H9 (cell line): ENCODE data around the gene SPATA31A1. TPM values are rescaled to one million over a fixed set of nuclear protein-coding genes. Genes with fewer than 3 reads are reported as not detected.
"Not testable (repeated sequence)": the region's sequence is repeated elsewhere in the genome, so short reads cannot be mapped to it uniquely, and the experiment has no call there.

Experiments
- DNase-seq: peaks from one replicate; pipeline ENCODE4 v3.0.0-alpha.2; 2017
- H2AFZ ChIP-seq: one replicate; pipeline ENCODE4 v1.6.1; 2013; ENCODE audit warnings: mild to moderate bottlenecking, low read length, control low read depth, moderate library complexity
- H2AK5ac ChIP-seq: 2 replicates; pipeline ENCODE4 v1.6.1; 2013; ENCODE audit warnings: low read length, control low read depth, mixed read lengths; ENCODE audit not compliant: insufficient read length
- H2BK120ac ChIP-seq: one replicate; pipeline ENCODE4 v1.6.1; 2013; ENCODE audit warnings: low read depth, mild to moderate bottlenecking, low read length, control low read depth, inconsistent platforms; ENCODE audit not compliant: poor library complexity, severe bottlenecking
- H2BK12ac ChIP-seq: 2 replicates; pipeline ENCODE4 v1.6.1; 2013; ENCODE audit warnings: low read length, control low read depth, mixed read lengths, low read depth; ENCODE audit not compliant: insufficient read length
- H2BK15ac ChIP-seq: 2 replicates; pipeline ENCODE4 v1.6.1; 2013; ENCODE audit warnings: low read depth, low read length, control low read depth
- H2BK20ac ChIP-seq: one replicate; pipeline ENCODE4 v1.6.1; 2013; ENCODE audit warnings: low read depth, mild to moderate bottlenecking, low read length, control low read depth, inconsistent platforms; ENCODE audit not compliant: poor library complexity, severe bottlenecking
- H2BK5ac ChIP-seq: 2 replicates; pipeline ENCODE4 v1.6.1; 2013; ENCODE audit warnings: low read length, control low read depth, mixed read lengths; ENCODE audit not compliant: insufficient read length
- H3K14ac ChIP-seq: 2 replicates; pipeline ENCODE4 v1.6.1; 2013; ENCODE audit warnings: low read length, control low read depth; ENCODE audit not compliant: insufficient read depth
- H3K18ac ChIP-seq: 2 replicates; pipeline ENCODE4 v1.6.1; 2013; ENCODE audit warnings: low read depth, mild to moderate bottlenecking, mixed read lengths, low read length, control low read depth; ENCODE audit not compliant: insufficient read length
- H3K23ac ChIP-seq: 2 replicates; pipeline ENCODE4 v1.6.1; 2013; ENCODE audit warnings: low read length, control low read depth, mixed read lengths, low read depth; ENCODE audit not compliant: insufficient read length
- H3K23me2 ChIP-seq: 2 replicates; pipeline ENCODE4 v1.6.1; 2013; ENCODE audit warnings: low read depth, mild to moderate bottlenecking, mixed read lengths, low read length, control low read depth; ENCODE audit not compliant: insufficient read length, poor library complexity, severe bottlenecking
- H3K27ac ChIP-seq: 2 replicates; pipeline ENCODE4 v1.5.1; 2013; ENCODE audit warnings: low read length, control low read depth, mixed read lengths, low read depth; ENCODE audit not compliant: insufficient read length
- H3K27me3 ChIP-seq: 2 replicates; pipeline ENCODE4 v1.6.1; 2013; ENCODE audit warnings: low read length, control low read depth, inconsistent platforms; ENCODE audit not compliant: insufficient read depth
- H3K4ac ChIP-seq: 2 replicates; pipeline ENCODE4 v1.6.1; 2013; ENCODE audit warnings: low read depth, mild to moderate bottlenecking, control low read depth, inconsistent platforms, low read length, moderate library complexity
- H3K4me1 ChIP-seq: 2 replicates; pipeline ENCODE4 v1.6.1; 2013; ENCODE audit warnings: low read length, control low read depth, inconsistent platforms; ENCODE audit not compliant: insufficient read depth
- H3K4me2 ChIP-seq: 2 replicates; pipeline ENCODE4 v1.6.1; 2013; ENCODE audit warnings: low read length, control low read depth, mixed read lengths; ENCODE audit not compliant: insufficient read length, insufficient read depth
- H3K56ac ChIP-seq: 2 replicates; pipeline ENCODE4 v1.6.1; 2013; ENCODE audit warnings: low read depth, mild to moderate bottlenecking, mixed read lengths, low read length, control low read depth; ENCODE audit not compliant: insufficient read length
- H3K79me1 ChIP-seq: 2 replicates; pipeline ENCODE4 v1.6.1; 2013; ENCODE audit warnings: low read depth, mild to moderate bottlenecking, moderate library complexity, low read length, control low read depth, inconsistent platforms; ENCODE audit not compliant: insufficient read depth, poor library complexity, severe bottlenecking
- H3K79me2 ChIP-seq: 2 replicates; pipeline ENCODE4 v1.6.1; 2013; ENCODE audit warnings: low read length, control low read depth, inconsistent platforms; ENCODE audit not compliant: insufficient read depth
- H3K9ac ChIP-seq: 2 replicates; pipeline ENCODE4 v1.6.1; 2013; ENCODE audit warnings: low read length, control low read depth, mixed read lengths; ENCODE audit not compliant: insufficient read length; ENCODE audit errors: extremely low read depth
- H3K9me3 ChIP-seq: one replicate; pipeline ENCODE4 v1.6.1; 2013; ENCODE audit warnings: low read depth, low read length, inconsistent platforms; ENCODE audit not compliant: control insufficient read depth
- H3T11ph ChIP-seq: one replicate; pipeline ENCODE4 v1.6.1; 2013; ENCODE audit warnings: mild to moderate bottlenecking, low read length, control low read depth, inconsistent platforms
- H4K20me1 ChIP-seq: one replicate; pipeline ENCODE4 v1.6.1; 2013; ENCODE audit not compliant: control insufficient read depth, insufficient read length, insufficient read depth
- H4K5ac ChIP-seq: 2 replicates; pipeline ENCODE4 v1.6.1; 2013; ENCODE audit warnings: low read depth, mild to moderate bottlenecking, mixed read lengths, low read length, control low read depth; ENCODE audit not compliant: insufficient read length
- H4K8ac ChIP-seq: replicated peaks from 2 replicates; pipeline ENCODE4 v1.6.1; 2013; ENCODE audit warnings: low read length, control low read depth, mixed read lengths, low read depth; ENCODE audit not compliant: insufficient read length
- H4K91ac ChIP-seq: 2 replicates; pipeline ENCODE4 v1.6.1; 2013; ENCODE audit warnings: low read depth, mild to moderate bottlenecking, moderate library complexity, mixed read lengths, low read length, control low read depth; ENCODE audit not compliant: insufficient read length
- H3K27ac Mint-ChIP-seq, 3 experiments: 2 replicates in 2 of 3; 3 replicates in 1 of 3; pipeline ENCODE4 v1.8.0; 2020 to 2021; ENCODE audit warnings: mixed read lengths in 3 of 3, mild to moderate bottlenecking in 1 of 3, moderate library complexity in 1 of 3
- H3K27me3 Mint-ChIP-seq: 2 replicates; pipeline ENCODE4 v1.8.0; 2021; ENCODE audit warnings: low read depth, mild to moderate bottlenecking, moderate library complexity, mixed read lengths
- H3K36me3 Mint-ChIP-seq, 3 experiments: 2 replicates in 2 of 3; 3 replicates in 1 of 3; pipeline ENCODE4 v1.8.0; 2020 to 2021; ENCODE audit warnings: low read depth in 3 of 3, mixed read lengths in 3 of 3; ENCODE audit not compliant: insufficient read depth in 1 of 3
- H3K4me1 Mint-ChIP-seq, 2 experiments: 2 replicates each; pipeline ENCODE4 v1.8.0; 2020; ENCODE audit warnings: mixed read lengths in 2 of 2
- H3K4me3 Mint-ChIP-seq, 2 experiments: 2 replicates in 1 of 2; 3 replicates in 1 of 2; pipeline ENCODE4 v1.8.0; 2020 to 2021; ENCODE audit warnings: mild to moderate bottlenecking in 2 of 2, mixed read lengths in 2 of 2, moderate library complexity in 1 of 2
- H3K9me3 Mint-ChIP-seq, 2 experiments: 2 replicates in 1 of 2; 3 replicates in 1 of 2; pipeline ENCODE4 v1.8.0; 2020; ENCODE audit warnings: mild to moderate bottlenecking in 2 of 2, mixed read lengths in 2 of 2, moderate library complexity in 1 of 2
- WGBS: extraction: QIAGEN DNeasy Blood & Tissue Kit; methylation state at CpG from one replicate; pipeline ENCODE4 v1.1.7; 2013; ENCODE audit warnings: missing lambda C conversion rate, low lambda C conversion rate, mixed read lengths; ENCODE audit not compliant: insufficient read length; ENCODE audit errors: extremely low coverage; 5-methylcytosine and 5-hydroxymethylcytosine counted together
- long read RNA-seq: library from polyadenylated mRNA; unstranded; transcript quantifications from one replicate; pipeline ENCODE4 v2.0.0, GENCODE V29; 2020
- total RNA-seq: library from RNA; stranded (reverse); gene quantifications from 2 replicates; pipeline ENCODE4 v1.2.1, GENCODE V29; 2021

Gene SPATA31A1
- 0.77 TPM in 2 replicates for total RNA-seq
- long read RNA-seq, partial matches to known transcripts = 0 of 1 reads
- long read RNA-seq, other reads (novel, unspliced or antisense) = 1 of 1 reads

DNA sequence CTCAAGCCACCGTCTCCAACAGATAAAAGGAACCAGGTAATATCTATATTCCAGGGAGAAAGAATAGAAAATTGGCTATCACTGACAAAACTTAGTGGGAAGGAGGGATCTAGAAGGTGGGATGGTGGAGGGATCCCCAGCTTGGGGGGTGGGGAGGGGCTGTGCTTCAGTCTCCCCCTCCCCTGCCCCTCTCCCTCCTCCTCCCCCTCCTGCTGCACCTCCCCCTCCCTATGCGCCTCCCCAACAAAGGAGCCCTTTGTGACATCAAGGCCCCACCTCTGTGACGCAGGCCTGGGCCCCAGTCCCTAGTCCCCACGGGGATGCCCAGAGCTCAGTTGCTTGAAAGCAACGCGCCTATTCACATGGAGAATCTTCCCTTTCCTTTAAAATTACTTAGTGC lies at the start of gene SPATA31A1:
Gene SPATA31A1, plus strand, starts transcription at position 301 of the 400 bp plus-strand sequence. Its CDS starts 62 bp downstream, at position 363.
- not testable (repeated sequence) for H3K14ac ChIP-seq, H4K20me1 ChIP-seq, H4K5ac ChIP-seq, H3K27me3 Mint-ChIP-seq, DNase-seq, H2AFZ ChIP-seq, H2BK5ac ChIP-seq, H4K91ac ChIP-seq, H3K9me3 Mint-ChIP-seq, H2BK20ac ChIP-seq, H2BK120ac ChIP-seq, H3K27me3 ChIP-seq, H2AK5ac ChIP-seq, H3K56ac ChIP-seq, H3K4ac ChIP-seq, H3K4me2 ChIP-seq, H2BK15ac ChIP-seq, H3K4me1 Mint-ChIP-seq, H2BK12ac ChIP-seq, H3K18ac ChIP-seq, H3K23me2 ChIP-seq, H3K36me3 Mint-ChIP-seq, H3K79me1 ChIP-seq, H3K9me3 ChIP-seq, H4K8ac ChIP-seq, H3K4me1 ChIP-seq, H3K9ac ChIP-seq, H3K27ac ChIP-seq, H3K23ac ChIP-seq, H3T11ph ChIP-seq, H3K79me2 ChIP-seq, H3K4me3 Mint-ChIP-seq, H3K27ac Mint-ChIP-seq
- no CpG with 5 or more reads among the region's 6 CpGs for WGBS

DNA sequence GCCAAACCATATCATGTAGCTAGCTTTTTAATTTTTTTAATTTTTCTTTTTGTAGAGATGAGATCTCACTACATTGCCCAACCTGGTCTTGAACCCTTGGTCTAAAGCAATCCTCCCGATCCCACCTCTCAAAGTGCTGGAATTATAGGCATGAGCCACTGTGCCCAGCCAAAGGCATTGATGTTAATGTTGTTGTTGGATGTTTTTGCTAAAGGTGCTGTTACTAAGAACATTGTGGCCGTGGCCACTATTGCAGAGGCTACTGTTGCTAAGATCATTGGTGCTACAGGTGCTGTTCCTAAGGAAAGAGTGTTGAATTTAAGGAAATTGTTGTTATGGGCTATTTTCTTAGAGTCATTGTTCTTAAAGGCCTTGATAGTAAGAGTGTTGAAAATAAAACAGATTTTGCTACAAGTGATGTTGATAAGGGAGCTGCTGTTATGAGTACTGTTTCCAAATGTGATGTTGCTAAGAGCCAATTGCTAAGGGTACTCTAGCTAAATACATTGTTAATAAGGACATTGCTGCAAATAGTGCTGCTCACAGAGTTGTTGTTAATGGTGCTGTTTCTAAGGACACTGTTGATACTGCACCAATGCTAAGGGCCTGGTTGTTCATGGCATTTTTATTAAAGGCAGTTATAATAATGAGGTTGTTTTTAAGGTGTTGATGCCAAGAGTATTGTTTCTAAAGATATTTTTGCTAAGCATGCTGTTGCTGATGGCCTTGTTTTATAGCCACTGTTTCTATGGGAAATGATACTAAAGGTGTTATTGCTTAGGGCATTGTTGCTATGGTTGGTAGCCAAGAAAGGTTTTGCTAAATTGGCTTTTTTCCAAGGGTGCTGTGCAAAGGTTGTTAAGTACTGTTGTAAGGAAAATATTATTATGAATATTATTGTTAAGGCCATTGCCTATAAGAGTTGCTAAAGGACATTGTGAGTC lies 52.1 kb downstream of the SPATA31A1 start:
- not testable (repeated sequence) for H2BK20ac ChIP-seq, H3K79me1 ChIP-seq, H3K4me2 ChIP-seq, H3K27ac Mint-ChIP-seq, H3K4me1 ChIP-seq, DNase-seq, H3T11ph ChIP-seq, H2BK5ac ChIP-seq, H3K4me3 Mint-ChIP-seq, H3K14ac ChIP-seq, H3K18ac ChIP-seq, H4K5ac ChIP-seq, H3K9ac ChIP-seq, H4K8ac ChIP-seq, H2AFZ ChIP-seq, H3K36me3 Mint-ChIP-seq, H3K9me3 Mint-ChIP-seq, H2BK15ac ChIP-seq, H2AK5ac ChIP-seq, H3K4me1 Mint-ChIP-seq, H3K4ac ChIP-seq, H4K91ac ChIP-seq, H2BK120ac ChIP-seq, H3K9me3 ChIP-seq, H4K20me1 ChIP-seq, H3K23ac ChIP-seq, H3K27me3 Mint-ChIP-seq, H3K27me3 ChIP-seq, H3K79me2 ChIP-seq, H3K56ac ChIP-seq, H3K27ac ChIP-seq, H2BK12ac ChIP-seq, H3K23me2 ChIP-seq
- WGBS = no CpG with 5 or more reads among the region's 2 CpGs
